ES-I3 (cell line): ENCODE results near the gene TP53BP2.

Source experiments
- H3K36me3 ChIP-seq: 2 replicates; pipeline ENCODE4 v1.6.1; 2013; ENCODE audit warnings: mild to moderate bottlenecking, low read length, control low read depth, moderate library complexity; ENCODE audit not compliant: insufficient read depth
- H3K4me1 ChIP-seq: 2 replicates; pipeline ENCODE4 v1.6.1; 2013; ENCODE audit warnings: mild to moderate bottlenecking, control low read depth, low read length; ENCODE audit not compliant: insufficient read depth
- H3K9ac ChIP-seq: 2 replicates; pipeline ENCODE4 v1.6.1; 2013; ENCODE audit warnings: low read depth, mild to moderate bottlenecking, low read length, moderate library complexity
- H3K9me3 ChIP-seq: 2 replicates; pipeline ENCODE4 v1.6.1; 2013; ENCODE audit warnings: mild to moderate bottlenecking, low read length, moderate library complexity; ENCODE audit not compliant: control insufficient read depth, insufficient read depth

Gene TP53BP2

GRCh38 chr1:223776826-223777454 is 68.8 kb downstream of the TP53BP2 start:
- no peak overlapping the region for H3K9ac ChIP-seq
- peaks cover 10% of the 10 kb centered on the region for H3K4me1 ChIP-seq
- peaks cover 17% of the 10 kb centered on the region for H3K36me3 ChIP-seq
- H3K9me3 ChIP-seq, result no peaks in the 10 kb centered on the region

- H3K9me3 ChIP-seq, result no peaks in the 10 kb centered on the region
- peaks cover 17% of the 10 kb centered on the region for H3K36me3 ChIP-seq
These were observed 69.5 kb downstream of the TP53BP2 start for GRCh38 chr1:223776075-223776814.

GRCh38 chr1:223775711-223776074 is 70.1 kb downstream of the TP53BP2 start:
- peaks cover 18% of the 10 kb centered on the region for H3K4me1 ChIP-seq
- H3K9ac ChIP-seq, result no peak overlapping the region
- no peaks in the 10 kb centered on the region for H3K9me3 ChIP-seq
- peaks cover 18% of the 10 kb centered on the region for H3K36me3 ChIP-seq

More at GRCh38 chr1:223776075-223776814, 69.5 kb downstream of the TP53BP2 start:
- Histone ChIP-seq H3K4me1 (peaks cover 15% of the 10 kb centered on the region), H3K9ac (no peak overlapping the region)

- peaks cover 18% of the 10 kb centered on the region for H3K4me1 ChIP-seq
- H3K9me3 ChIP-seq, result no peaks in the 10 kb centered on the region
- no peak overlapping the region for H3K9ac ChIP-seq
- peaks cover 16% of the 10 kb centered on the region for H3K36me3 ChIP-seq
These were observed 70.7 kb downstream of the TP53BP2 start for GRCh38 chr1:223775054-223775453.

DNA sequence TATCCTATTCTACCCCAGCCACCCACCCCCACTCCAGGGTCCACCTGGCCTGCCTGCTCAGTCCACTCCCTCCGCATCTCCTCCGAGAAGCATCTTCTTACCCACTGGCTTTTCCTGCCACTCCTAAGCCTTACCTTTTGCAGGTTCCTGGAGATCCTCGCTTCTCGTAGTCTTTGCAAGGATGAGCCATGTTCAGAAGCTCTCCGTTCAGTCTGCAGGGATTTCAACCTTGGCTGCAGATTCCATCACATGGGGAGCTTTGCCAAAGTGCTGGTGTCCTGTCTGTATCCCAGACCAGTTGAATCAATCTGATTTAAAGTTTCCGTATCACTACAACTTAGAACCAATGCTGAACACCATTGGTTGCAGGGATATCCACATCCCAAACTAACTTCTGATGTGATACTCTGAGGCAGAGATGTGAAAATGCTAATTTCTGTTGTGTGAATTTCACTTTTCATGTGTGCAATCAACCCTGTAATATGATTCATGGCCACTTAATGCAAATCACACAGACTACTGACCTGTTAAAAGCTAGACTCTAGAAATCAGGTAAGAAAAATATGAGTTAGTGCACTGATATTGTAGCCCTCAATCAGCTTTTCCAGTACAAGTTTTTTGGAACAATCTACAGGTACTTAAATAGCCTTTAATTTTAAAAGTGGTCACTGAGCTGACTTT is 71.5 kb downstream of the TP53BP2 start:
- Histone ChIP-seq H3K9me3 (no peaks in the 10 kb centered on the region), H3K36me3 (peaks cover 19% of the 10 kb centered on the region), H3K9ac (no peak overlapping the region), H3K4me1 (peaks cover 18% of the 10 kb centered on the region)

DNA sequence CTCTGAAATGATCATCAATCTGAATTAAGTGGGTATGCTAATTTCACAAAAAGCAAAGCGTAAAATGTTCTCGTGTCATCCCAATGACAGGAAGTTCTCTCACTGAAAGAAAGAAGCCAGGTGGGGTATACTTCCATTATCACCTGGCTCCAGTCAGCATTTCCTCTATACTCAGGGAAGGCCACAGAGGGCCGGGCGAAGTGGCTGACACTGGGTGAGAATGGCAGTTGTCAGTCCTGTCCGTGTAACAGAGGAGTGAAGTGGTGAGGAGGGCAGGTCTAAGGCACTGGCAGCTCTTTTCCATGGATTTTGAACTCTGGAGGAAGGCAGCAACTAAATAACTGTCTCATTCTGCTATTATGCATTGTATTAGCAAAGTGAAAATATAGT is 73.0 kb downstream of the TP53BP2 start:
- H3K9me3 ChIP-seq, result no peaks in the 10 kb centered on the region
- H3K36me3 ChIP-seq, result peaks cover 13% of the 10 kb centered on the region; the same call in 1 of the 2 replicates
- H3K9ac ChIP-seq, result no peak overlapping the region
- peaks cover 18% of the 10 kb centered on the region for H3K4me1 ChIP-seq

GRCh38 chr1:223771814-223772770 is 73.7 kb downstream of the TP53BP2 start:
- Histone ChIP-seq H3K9ac (no peak overlapping the region), H3K36me3 (peaks cover 13% of the 10 kb centered on the region; the same call in 1 of the 2 replicates), H3K9me3 (no peaks in the 10 kb centered on the region), H3K4me1 (peaks cover 18% of the 10 kb centered on the region)

GRCh38 chr1:223771469-223771813 is 74.3 kb downstream of the TP53BP2 start:
- peaks cover 18% of the 10 kb centered on the region for H3K4me1 ChIP-seq
- no peaks in the 10 kb centered on the region for H3K9me3 ChIP-seq
- H3K9ac ChIP-seq, result no peak overlapping the region
- H3K36me3 ChIP-seq, result peaks cover 13% of the 10 kb centered on the region; the same call in 1 of the 2 replicates

DNA sequence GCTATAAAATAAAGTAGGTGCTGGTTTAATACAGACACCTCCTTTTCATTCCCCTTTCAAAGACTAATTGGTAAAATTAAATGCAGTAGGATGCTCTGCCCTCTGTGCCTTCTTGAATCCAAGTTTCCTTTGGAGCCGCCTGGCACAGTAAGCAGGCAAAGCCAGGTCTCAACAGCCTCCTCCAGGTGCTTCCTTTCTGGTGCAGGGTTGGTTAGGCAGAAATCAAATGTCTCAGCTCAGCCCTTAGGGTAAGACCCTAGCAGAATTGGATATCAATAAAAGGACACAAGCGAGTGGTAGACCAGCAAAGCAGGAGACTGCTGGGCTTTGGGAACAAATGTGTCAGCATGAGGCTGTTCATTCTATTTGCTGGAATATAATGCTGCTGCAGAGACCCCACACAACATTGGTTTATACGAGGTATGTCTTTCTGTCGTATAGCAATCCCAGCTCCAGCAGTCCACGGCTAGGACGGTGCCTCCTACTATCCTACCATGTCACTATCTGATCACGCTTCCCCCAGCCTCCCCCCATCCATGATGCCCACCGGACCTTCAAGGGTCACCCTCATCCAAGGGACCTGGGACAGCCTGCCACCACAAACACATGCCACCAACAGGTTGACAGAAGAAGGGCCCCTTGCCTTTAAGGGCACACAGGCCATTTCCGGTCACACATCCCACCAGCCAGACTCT is 75.0 kb downstream of the TP53BP2 start:
- no peaks in the 10 kb centered on the region for H3K9me3 ChIP-seq

DNA sequence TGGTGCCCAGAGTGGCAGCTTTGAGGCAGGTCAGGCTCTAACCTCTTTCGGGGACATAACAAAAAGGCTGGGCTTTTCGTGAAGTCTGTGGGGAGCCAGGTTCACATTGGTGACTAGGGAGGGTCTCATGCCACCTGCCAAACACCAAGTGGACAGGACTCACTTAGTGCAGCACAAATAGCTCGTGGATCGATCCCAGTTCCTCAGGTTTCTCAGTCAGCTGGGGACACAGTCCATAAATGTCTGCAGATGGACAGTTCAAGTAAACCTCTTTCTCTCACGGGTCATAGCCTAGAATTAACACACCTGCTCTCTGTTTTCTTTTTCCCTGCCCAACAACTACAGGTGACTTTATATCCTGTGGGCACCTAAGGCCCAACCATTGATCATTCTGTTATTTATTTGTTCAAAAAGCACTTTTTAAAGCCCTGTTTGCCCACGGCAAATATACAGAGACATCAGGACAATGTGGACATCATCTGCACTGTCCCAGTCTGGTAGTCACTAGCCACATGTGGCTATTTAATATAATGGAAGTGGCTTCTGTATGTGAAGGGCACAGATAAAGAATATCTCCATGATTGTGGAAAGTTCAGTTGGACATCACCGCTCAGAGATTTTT is 79.9 kb downstream of the TP53BP2 start:
- Histone ChIP-seq H3K36me3 (peaks cover 13% of the 10 kb centered on the region), H3K4me1 (no peaks in the 10 kb centered on the region), H3K9ac (no peak overlapping the region), H3K9me3 (no peaks in the 10 kb centered on the region)

More for the DNA sequence above, 75.0 kb downstream of the TP53BP2 start:
- peaks cover 18% of the 10 kb centered on the region for H3K4me1 ChIP-seq
- H3K36me3 ChIP-seq, result peaks cover 13% of the 10 kb centered on the region; the same call in 1 of the 2 replicates
- H3K9ac ChIP-seq, result no peak overlapping the region

- Histone ChIP-seq H3K36me3 (peaks cover 12% of the 10 kb centered on the region), H3K9me3 (no peaks in the 10 kb centered on the region), H3K9ac (no peak overlapping the region), H3K4me1 (no peaks in the 10 kb centered on the region)
These were observed 80.6 kb downstream of the TP53BP2 start for GRCh38 chr1:223765036-223765718.

- Histone ChIP-seq H3K9ac (no peak overlapping the region), H3K36me3 (peaks cover 10% of the 10 kb centered on the region), H3K9me3 (no peaks in the 10 kb centered on the region), H3K4me1 (no peaks in the 10 kb centered on the region)
These were observed 81.9 kb downstream of the TP53BP2 start for GRCh38 chr1:223763881-223764280.

DNA sequence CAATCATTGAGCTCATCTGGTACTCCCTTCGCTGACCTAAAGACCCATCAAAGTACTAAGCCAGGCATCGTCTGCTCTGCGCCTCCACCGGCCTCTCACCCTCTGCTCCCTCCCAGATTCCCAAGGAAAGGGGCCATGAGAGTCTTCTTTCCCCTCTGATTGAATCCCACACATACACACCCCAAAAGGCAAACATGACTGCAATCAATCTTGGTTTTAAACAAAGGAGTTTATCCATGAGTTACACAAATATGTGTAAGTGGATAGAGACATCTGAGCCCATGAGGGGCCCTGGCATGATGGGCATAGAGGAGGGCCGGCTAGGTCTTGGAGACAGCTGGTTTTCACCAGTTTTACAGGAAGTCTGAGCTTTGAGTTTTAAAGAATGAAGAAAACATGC is 82.5 kb downstream of the TP53BP2 start:
- Histone ChIP-seq H3K9me3 (no peaks in the 10 kb centered on the region), H3K4me1 (no peaks in the 10 kb centered on the region), H3K9ac (no peak overlapping the region), H3K36me3 (peaks cover 10% of the 10 kb centered on the region)
